ENCODE results near the gene MED27.

DNA sequence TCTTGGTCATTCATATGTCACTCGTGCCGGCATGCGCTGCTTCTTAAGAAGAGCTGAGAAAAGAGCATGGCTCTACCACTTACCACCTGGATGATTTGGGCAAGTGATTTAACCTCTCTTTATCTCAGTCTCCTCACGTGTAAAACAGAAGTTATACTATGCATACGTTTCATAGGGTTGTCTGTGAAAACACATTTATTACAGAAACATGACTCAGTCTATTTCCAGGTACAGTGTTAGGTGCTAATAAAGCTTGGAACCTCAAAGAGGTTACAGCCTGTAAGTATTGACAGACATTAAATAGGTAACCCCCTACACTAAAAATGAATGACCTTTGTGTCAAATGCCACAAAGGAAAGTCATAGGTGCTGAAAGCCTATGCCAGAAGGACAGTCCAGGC lies 43.1 kb downstream of the MED27 start:
- TF ChIP-seq, protein P1, sequence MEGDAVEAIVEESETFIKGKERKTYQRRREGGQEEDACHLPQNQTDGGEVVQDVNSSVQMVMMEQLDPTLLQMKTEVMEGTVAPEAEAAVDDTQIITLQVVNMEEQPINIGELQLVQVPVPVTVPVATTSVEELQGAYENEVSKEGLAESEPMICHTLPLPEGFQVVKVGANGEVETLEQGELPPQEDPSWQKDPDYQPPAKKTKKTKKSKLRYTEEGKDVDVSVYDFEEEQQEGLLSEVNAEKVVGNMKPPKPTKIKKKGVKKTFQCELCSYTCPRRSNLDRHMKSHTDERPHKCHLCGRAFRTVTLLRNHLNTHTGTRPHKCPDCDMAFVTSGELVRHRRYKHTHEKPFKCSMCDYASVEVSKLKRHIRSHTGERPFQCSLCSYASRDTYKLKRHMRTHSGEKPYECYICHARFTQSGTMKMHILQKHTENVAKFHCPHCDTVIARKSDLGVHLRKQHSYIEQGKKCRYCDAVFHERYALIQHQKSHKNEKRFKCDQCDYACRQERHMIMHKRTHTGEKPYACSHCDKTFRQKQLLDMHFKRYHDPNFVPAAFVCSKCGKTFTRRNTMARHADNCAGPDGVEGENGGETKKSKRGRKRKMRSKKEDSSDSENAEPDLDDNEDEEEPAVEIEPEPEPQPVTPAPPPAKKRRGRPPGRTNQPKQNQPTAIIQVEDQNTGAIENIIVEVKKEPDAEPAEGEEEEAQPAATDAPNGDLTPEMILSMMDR (conservative IDR thresholded peaks at IDR 0.05 in 1 of 2, IDR thresholded peaks at IDR 0.05 in 1 of 2; ENCODE audit: low read depth in 1 of 2, low read length in 2 of 2): no peak
- TF ChIP-seq EZH2 (IDR thresholded peaks at IDR 0.05; ENCODE audit: low read length, missing control alignments): no peak
